ENCODE data around the gene VRK1.

The VRK1 gene

DNA sequence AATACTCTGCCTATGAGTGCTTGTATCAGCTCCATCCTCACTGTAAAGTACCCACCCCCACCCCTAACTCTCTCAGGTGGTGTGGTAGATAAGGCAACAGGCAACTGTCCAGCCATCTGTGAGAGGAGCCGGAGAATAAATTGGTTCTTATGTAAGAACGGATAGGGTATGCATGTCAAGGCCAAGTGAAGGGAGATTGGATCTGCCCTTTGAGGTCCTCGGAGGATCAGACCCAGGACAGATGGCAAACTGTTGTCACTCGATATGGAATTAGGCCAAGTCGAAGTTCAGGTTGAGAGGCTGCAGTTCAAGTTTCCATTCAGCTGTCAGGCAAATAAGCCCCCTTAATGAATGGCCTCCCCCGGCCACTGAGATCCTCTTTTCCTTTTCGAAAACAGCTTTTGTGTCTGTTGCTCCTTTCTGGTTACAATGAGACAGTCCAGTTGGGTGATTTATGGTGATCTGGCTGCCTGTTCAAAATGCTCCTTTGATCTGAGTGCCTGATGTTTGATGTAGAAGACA, 120.3 kb downstream of the VRK1 start:
- no peak overlapping the region for H3K4me3 ChIP-seq (ENCODE audit: low read depth, low read length)
- TF ChIP-seq, protein P1, sequence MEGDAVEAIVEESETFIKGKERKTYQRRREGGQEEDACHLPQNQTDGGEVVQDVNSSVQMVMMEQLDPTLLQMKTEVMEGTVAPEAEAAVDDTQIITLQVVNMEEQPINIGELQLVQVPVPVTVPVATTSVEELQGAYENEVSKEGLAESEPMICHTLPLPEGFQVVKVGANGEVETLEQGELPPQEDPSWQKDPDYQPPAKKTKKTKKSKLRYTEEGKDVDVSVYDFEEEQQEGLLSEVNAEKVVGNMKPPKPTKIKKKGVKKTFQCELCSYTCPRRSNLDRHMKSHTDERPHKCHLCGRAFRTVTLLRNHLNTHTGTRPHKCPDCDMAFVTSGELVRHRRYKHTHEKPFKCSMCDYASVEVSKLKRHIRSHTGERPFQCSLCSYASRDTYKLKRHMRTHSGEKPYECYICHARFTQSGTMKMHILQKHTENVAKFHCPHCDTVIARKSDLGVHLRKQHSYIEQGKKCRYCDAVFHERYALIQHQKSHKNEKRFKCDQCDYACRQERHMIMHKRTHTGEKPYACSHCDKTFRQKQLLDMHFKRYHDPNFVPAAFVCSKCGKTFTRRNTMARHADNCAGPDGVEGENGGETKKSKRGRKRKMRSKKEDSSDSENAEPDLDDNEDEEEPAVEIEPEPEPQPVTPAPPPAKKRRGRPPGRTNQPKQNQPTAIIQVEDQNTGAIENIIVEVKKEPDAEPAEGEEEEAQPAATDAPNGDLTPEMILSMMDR (IDR thresholded peaks at IDR 0.05; ENCODE audit: low read depth, low read length): no peak
- TF ChIP-seq POLR2A (IDR thresholded peaks at IDR 0.05; ENCODE audit: extremely low read depth, insufficient read length) (no peak), MYC (IDR thresholded peaks at IDR 0.05; ENCODE audit: low read depth, low read length) (no peak)
- TF ChIP-seq, protein P2, sequence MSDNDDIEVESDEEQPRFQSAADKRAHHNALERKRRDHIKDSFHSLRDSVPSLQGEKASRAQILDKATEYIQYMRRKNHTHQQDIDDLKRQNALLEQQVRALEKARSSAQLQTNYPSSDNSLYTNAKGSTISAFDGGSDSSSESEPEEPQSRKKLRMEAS (IDR thresholded peaks at IDR 0.05; ENCODE audit: low read depth, low read length): no peak
- no peak for DNase-seq (ENCODE audit: low read depth)

DNA sequence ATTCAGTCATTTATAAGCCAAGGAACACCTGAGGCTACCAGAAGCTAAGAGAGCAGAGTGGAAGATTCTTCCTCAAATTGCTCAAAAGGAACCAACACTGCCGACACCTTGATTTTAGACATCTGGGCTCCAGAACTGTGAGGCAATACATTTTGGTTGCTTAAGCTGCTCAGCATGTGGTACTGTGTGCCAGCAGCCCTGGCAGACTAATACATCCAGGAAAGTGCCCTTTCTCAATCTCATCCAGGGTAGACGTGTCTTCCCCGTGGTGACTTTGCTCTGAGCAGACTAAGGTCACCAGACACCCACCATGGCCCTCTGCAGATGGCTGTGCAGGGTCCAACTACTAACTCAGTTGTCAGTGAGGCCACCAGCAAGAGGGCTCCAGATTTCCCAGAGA, 122.8 kb downstream of the VRK1 start:
- H3K4me3 ChIP-seq (ENCODE audit: low read depth, low read length): no peak overlapping the region
- TF ChIP-seq MYC (IDR thresholded peaks at IDR 0.05; ENCODE audit: low read depth, low read length) (no peak), POLR2A (IDR thresholded peaks at IDR 0.05; ENCODE audit: extremely low read depth, insufficient read length) (no peak)
- TF ChIP-seq, protein P1 (IDR thresholded peaks at IDR 0.05; ENCODE audit: low read depth, low read length): no peak
- TF ChIP-seq, protein P2 (IDR thresholded peaks at IDR 0.05; ENCODE audit: low read depth, low read length): no peak
- peak; percentile 53 for DNase-seq (ENCODE audit: low read depth)

DNA sequence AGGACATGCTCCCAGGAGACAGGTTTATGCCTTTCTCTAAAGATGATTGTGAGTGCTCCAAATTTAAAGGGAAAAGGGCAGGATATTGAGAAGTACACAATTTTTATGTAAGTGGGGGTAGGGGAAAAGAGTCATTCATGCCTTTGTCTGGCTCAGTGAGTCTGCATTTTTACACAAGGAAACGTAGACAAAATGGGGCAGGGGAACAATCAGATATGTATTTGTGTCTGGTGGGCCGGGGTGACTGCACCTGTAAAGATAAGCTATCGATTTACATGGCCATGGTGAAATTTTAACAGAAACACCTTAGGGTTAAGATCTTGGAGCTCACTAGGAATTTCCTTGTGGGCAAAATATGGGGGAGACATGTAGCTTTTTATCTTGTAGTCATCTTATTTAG, 123.6 kb downstream of the VRK1 start:
- no peak for DNase-seq (ENCODE audit: low read depth)
- no peak overlapping the region for H3K4me3 ChIP-seq (ENCODE audit: low read depth, low read length)
- TF ChIP-seq, protein P2 (IDR thresholded peaks at IDR 0.05; ENCODE audit: low read depth, low read length): no peak
- TF ChIP-seq MYC (IDR thresholded peaks at IDR 0.05; ENCODE audit: low read depth, low read length) (no peak), POLR2A (IDR thresholded peaks at IDR 0.05; ENCODE audit: extremely low read depth, insufficient read length) (no peak)
- TF ChIP-seq, protein P1 (IDR thresholded peaks at IDR 0.05; ENCODE audit: low read depth, low read length): no peak

DNA sequence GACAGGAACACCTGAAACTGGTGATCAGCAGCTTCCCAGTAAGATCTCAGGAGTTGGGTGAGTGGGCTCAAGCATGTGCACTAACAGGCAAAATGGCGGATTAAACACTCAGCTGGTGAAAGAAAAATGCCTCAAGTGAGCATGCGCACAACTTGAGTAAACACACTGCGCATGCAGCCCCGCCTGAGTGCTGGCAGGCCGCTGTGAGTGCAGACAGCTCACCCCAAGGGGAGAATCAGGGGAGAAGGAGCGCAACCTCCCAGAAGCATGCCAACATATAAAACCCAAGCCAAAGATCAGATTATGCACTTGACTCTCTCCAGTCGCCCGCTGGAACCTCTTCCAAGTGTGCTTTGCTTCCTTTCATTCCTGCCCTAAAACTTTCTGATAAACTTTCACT, 125.8 kb downstream of the VRK1 start:
- TF ChIP-seq POLR2A (IDR thresholded peaks at IDR 0.05; ENCODE audit: extremely low read depth, insufficient read length): no peak
- TF ChIP-seq, protein P2 (IDR thresholded peaks at IDR 0.05; ENCODE audit: low read depth, low read length): no peak
- no peak for TF ChIP-seq MYC (IDR thresholded peaks at IDR 0.05; ENCODE audit: low read depth, low read length)
- TF ChIP-seq, protein P1 (IDR thresholded peaks at IDR 0.05; ENCODE audit: low read depth, low read length): no peak
- no peak overlapping the region for H3K4me3 ChIP-seq (ENCODE audit: low read depth, low read length)
- no peak for DNase-seq (ENCODE audit: low read depth)

DNA sequence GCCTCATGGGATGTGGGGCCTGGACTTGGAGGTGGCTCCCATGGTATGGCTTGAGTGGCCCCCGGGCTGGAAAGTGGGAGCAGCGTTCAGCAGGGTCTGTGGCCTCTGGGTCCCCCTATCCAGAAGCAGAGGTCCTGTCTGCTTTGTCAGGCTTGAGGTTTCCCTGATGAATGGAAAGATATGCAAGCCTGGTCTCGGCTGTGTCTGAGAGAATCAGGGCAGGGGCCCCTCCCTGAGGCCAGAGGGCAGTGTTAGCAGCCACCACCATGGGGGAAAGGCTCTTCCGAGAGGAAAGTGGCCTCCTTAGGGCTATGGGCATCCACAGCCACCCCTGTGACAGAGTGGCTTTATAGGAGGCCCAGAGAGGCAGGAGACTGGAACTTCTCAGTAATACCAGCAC, 128.2 kb downstream of the VRK1 start:
- DNase-seq (ENCODE audit: low read depth): no peak
- H3K4me3 ChIP-seq (ENCODE audit: low read depth, low read length): no peak overlapping the region

More for the DNA sequence above, 128.2 kb downstream of the VRK1 start:
- TF ChIP-seq POLR2A (IDR thresholded peaks at IDR 0.05; ENCODE audit: extremely low read depth, insufficient read length): no peak
- no peak for TF ChIP-seq MYC (IDR thresholded peaks at IDR 0.05; ENCODE audit: low read depth, low read length)
- TF ChIP-seq, protein P1 (IDR thresholded peaks at IDR 0.05; ENCODE audit: low read depth, low read length): no peak
- TF ChIP-seq, protein P2 (IDR thresholded peaks at IDR 0.05; ENCODE audit: low read depth, low read length): no peak
